Bronchial epithelial cell (primary cell): ENCODE results near the gene POU2F2. TPM values are rescaled to one million over a fixed set of nuclear protein-coding genes. Genes with fewer than 3 reads are reported as not detected.
A peak's percentile ranks its signal among the peaks of the same experiment; 100 is the strongest.

ENCODE experiments used
- DNase-seq: peaks from one replicate; pipeline ENCODE4 v3.0.0-alpha.2; 2010; ENCODE audit warnings: low read depth
- FAIRE-seq: peaks from 2 replicates; lab custom pipeline; 2011; peaks lifted over from hg19 to GRCh38; lab: Jason Lieb, UNC
- H3K27me3 ChIP-seq: 2 replicates; pipeline ENCODE4 v1.5.1; 2011; ENCODE audit warnings: low read length; ENCODE audit not compliant: control insufficient read depth, insufficient read depth
- H3K36me3 ChIP-seq: 2 replicates; pipeline ENCODE4 v1.5.1; 2011; ENCODE audit warnings: low read length; ENCODE audit not compliant: control insufficient read depth, insufficient read depth
- H3K4me3 ChIP-seq: 2 replicates; pipeline ENCODE4 v1.5.1; 2011; ENCODE audit warnings: mild to moderate bottlenecking, low read depth, low read length, control low read depth
- total RNA-seq: library from RNA; depleted of rRNA; stranded (reverse); fragments of >200 nt; gene quantifications from 2 replicates; pipeline ENCODE4 v1.2.1, GENCODE V29; 2014
- TF ChIP-seq, protein P1 (sequence below): IDR thresholded peaks from 2 replicates; pipeline ENCODE4 v1.5.1; 2011; ENCODE audit warnings: mild to moderate bottlenecking, moderate library complexity, low read length, control low read depth, inconsistent platforms; ENCODE audit not compliant: insufficient read depth, severe bottlenecking

Gene POU2F2
- total RNA-seq, 1 donor from 2014 or later: 0.53 TPM

GRCh38 chr19:42126574-42126973 is 5.7 kb downstream of the POU2F2 start:
- Histone ChIP-seq H3K36me3 (no peaks in the 10 kb centered on the region), H3K4me3 (no peak overlapping the region), H3K27me3 (no peaks in the 10 kb centered on the region)
- peak; percentile 7 for FAIRE-seq
- TF ChIP-seq, protein P1, sequence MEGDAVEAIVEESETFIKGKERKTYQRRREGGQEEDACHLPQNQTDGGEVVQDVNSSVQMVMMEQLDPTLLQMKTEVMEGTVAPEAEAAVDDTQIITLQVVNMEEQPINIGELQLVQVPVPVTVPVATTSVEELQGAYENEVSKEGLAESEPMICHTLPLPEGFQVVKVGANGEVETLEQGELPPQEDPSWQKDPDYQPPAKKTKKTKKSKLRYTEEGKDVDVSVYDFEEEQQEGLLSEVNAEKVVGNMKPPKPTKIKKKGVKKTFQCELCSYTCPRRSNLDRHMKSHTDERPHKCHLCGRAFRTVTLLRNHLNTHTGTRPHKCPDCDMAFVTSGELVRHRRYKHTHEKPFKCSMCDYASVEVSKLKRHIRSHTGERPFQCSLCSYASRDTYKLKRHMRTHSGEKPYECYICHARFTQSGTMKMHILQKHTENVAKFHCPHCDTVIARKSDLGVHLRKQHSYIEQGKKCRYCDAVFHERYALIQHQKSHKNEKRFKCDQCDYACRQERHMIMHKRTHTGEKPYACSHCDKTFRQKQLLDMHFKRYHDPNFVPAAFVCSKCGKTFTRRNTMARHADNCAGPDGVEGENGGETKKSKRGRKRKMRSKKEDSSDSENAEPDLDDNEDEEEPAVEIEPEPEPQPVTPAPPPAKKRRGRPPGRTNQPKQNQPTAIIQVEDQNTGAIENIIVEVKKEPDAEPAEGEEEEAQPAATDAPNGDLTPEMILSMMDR: no peak
- no peak for DNase-seq

DNA sequence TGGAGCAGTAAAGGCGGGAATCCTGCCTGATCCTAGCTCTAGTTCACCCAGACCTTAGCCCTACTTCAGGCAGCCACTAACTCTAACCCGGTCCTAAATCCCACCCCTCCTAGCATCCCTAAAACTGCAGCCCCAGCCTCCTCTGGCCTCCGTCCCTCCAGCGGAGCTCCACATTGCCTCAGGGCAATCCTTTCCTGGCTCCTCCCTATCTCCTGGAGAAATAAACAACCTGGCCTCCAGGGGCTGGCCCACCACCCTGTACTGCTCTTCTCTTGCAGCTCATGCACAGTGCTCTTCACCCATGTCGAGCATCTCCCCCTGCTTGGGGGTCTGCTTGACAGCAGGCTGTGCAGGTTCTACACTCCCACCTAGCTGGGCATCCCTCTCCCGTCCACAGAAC is 6.7 kb downstream of the POU2F2 start:
- no peak for FAIRE-seq

DNA sequence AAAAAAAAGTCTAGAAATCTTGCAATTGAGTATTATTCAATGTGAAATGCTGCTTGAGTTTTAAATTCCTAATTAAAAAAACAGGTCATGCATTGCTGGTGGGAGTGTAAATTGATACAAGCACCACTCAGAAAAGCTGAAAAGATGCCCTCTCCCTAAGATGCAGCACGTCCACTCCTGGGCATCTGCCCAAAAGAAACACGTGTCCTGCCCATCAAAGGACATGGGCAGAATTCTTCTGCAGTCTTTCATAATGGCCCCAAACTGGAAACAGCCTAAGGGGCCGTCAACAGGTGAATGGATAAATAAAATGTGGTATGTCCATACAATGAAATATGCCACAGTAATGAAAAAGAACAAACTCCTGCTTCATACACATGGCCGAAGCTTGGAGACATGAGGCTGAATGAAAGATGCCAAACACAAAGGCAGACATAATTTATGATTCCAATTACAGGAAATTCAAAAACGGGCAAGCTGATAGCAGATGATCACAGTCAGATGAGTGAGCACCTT is 7.8 kb downstream of the POU2F2 start:
- no peak overlapping the region for H3K4me3 ChIP-seq
- DNase-seq: no peak
- no peaks in the 10 kb centered on the region for H3K27me3 ChIP-seq
- no peaks in the 10 kb centered on the region for H3K36me3 ChIP-seq
- TF ChIP-seq, protein P1: no peak
- FAIRE-seq: no peak

More for the DNA sequence above, 6.7 kb downstream of the POU2F2 start:
- no peaks in the 10 kb centered on the region for H3K36me3 ChIP-seq
- no peak overlapping the region for H3K4me3 ChIP-seq
- DNase-seq: no peak
- H3K27me3 ChIP-seq: no peaks in the 10 kb centered on the region
- TF ChIP-seq, protein P1: no peak

DNA sequence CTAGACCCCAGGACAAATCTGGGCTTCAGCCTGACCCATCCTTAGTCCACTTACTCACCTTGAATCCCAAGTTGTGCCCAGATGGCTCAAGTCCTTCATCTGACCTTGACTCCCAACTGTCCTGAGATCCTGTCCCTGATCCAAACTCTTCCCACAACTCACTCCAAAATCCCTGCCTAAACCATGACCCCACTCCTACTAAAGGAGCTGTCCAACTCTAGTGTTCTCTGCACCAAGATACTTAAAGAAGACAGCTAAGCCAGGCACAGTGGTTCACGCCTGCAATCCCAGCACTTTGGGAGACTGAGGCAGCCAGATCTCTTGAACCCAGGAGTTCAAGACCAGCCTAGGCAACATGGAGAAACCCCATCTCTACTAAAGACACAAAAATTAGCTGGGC is 8.5 kb downstream of the POU2F2 start:
- no peaks in the 10 kb centered on the region for H3K36me3 ChIP-seq
- FAIRE-seq (no peak), DNase-seq (no peak)
- TF ChIP-seq, protein P1: no peak
- no peaks in the 10 kb centered on the region for H3K27me3 ChIP-seq
- no peak overlapping the region for H3K4me3 ChIP-seq

GRCh38 chr19:42122691-42123607 is 9.3 kb downstream of the POU2F2 start:
- peak; percentile 28 for FAIRE-seq
- TF ChIP-seq, protein P1: no peak

More at GRCh38 chr19:42122691-42123607, 9.3 kb downstream of the POU2F2 start:
- no peak overlapping the region for H3K4me3 ChIP-seq
- H3K27me3 ChIP-seq: no peaks in the 10 kb centered on the region
- no peaks in the 10 kb centered on the region for H3K36me3 ChIP-seq
- no peak for DNase-seq
